ENCODE results near the gene TMEM53. TPM values are rescaled to one million over a fixed set of nuclear protein-coding genes. Genes with fewer than 3 reads are reported as not detected.

TMEM53 gene
- total RNA-seq, 1 experiment from 2014 or later, result 9.3 TPM

GRCh38 chr1:44620072-44620471 lies 54.2 kb downstream of the TMEM53 start:
- Histone ChIP-seq H3K4me3 (ENCODE audit: low read length) (no peak overlapping the region), H3K36me3 (ENCODE audit: low read depth, low read length) (no peaks in the 10 kb centered on the region), H3F3A (ENCODE audit: low read length, unreplicated experiment) (no peaks in the 10 kb centered on the region), H3K27ac (ENCODE audit: low read length) (no peak overlapping the region), H4K20me1 (ENCODE audit: low read length) (no peaks in the 10 kb centered on the region), H3K27me3 (ENCODE audit: low read length) (no peaks in the 10 kb centered on the region), H3K4me1 (ENCODE audit: insufficient read depth, low read length) (no peaks in the 10 kb centered on the region), H3K9ac (ENCODE audit: low read length) (no peak overlapping the region), H3K4me2 (ENCODE audit: low read length) (no peak overlapping the region), H2AFZ (ENCODE audit: low read length) (no peak overlapping the region), H3K9me3 (ENCODE audit: low read length) (no peaks in the 10 kb centered on the region), H3K9me2 (replicated peaks; ENCODE audit: low read length) (no peaks in the 10 kb centered on the region), H3K79me2 (ENCODE audit: low read length) (no peaks in the 10 kb centered on the region)
- CTCF ChIA-PET, result no interaction called here
- ATAC-seq (no peak), DNase-seq (no peak)
- intact Hi-C loops (cut with micrococcal nuclease), result no loop called here
- POLR2A ChIA-PET (ENCODE audit: unreplicated experiment), result no interaction called here
- no peak for TF ChIP-seq EZH2 (IDR thresholded peaks at IDR 0.05; ENCODE audit: low read length, unreplicated experiment)
- no TSS peak for BruUV-seq (replicated peaks)

- no peaks in the 10 kb centered on the region for H3K79me2 ChIP-seq (ENCODE audit: low read length)
- no peak for DNase-seq
- no TSS peak for BruUV-seq (replicated peaks)
- no peak overlapping the region for H3K4me3 ChIP-seq (ENCODE audit: low read length)
- H3K9me2 ChIP-seq (replicated peaks; ENCODE audit: low read length), result no peaks in the 10 kb centered on the region
- ATAC-seq, result no peak
- H3K4me1 ChIP-seq (ENCODE audit: insufficient read depth, low read length), result no peaks in the 10 kb centered on the region
- H3K9me3 ChIP-seq (ENCODE audit: low read length), result no peaks in the 10 kb centered on the region
- intact Hi-C loops (cut with micrococcal nuclease), result no loop called here
- ChIA-PET POLR2A (ENCODE audit: unreplicated experiment) (no interaction called here), CTCF (no interaction called here)
- no peak overlapping the region for H3K9ac ChIP-seq (ENCODE audit: low read length)
- no peak overlapping the region for H3K4me2 ChIP-seq (ENCODE audit: low read length)
- H2AFZ ChIP-seq (ENCODE audit: low read length), result no peak overlapping the region
- no peak for TF ChIP-seq EZH2 (IDR thresholded peaks at IDR 0.05; ENCODE audit: low read length, unreplicated experiment)
- TF ChIP-seq CTCF (conservative IDR thresholded peaks at IDR 0.05; ENCODE audit: low read depth, low read length), result no peak
- TF ChIP-seq EZH2phosphoT487 (IDR thresholded peaks at IDR 0.05; ENCODE audit: borderline replicate concordance, low read length), result no peak
- H3F3A ChIP-seq (ENCODE audit: low read length, unreplicated experiment), result no peaks in the 10 kb centered on the region
- no peaks in the 10 kb centered on the region for H3K36me3 ChIP-seq (ENCODE audit: low read depth, low read length)
- H3K27me3 ChIP-seq (ENCODE audit: low read length), result no peaks in the 10 kb centered on the region
- H3K27ac ChIP-seq (ENCODE audit: low read length), result no peak overlapping the region
- H4K20me1 ChIP-seq (ENCODE audit: low read length), result no peaks in the 10 kb centered on the region
These were observed 54.9 kb downstream of the TMEM53 start for GRCh38 chr1:44619261-44619900.

GRCh38 chr1:44617703-44618029 lies 56.6 kb downstream of the TMEM53 start:
- CTCF ChIA-PET, result interaction anchor here (0.6 kb wide), 1 partner anchor 265 kb away, joined by 3 read pairs; no protein-coding TSS in a partner anchor
- no peaks in the 10 kb centered on the region for H3K9me2 ChIP-seq (replicated peaks; ENCODE audit: low read length)

More at GRCh38 chr1:44617703-44618029, 56.6 kb downstream of the TMEM53 start:
- Histone ChIP-seq H3F3A (ENCODE audit: low read length, unreplicated experiment) (no peaks in the 10 kb centered on the region), H3K9me3 (ENCODE audit: low read length) (no peaks in the 10 kb centered on the region), H3K9ac (ENCODE audit: low read length) (no peak overlapping the region), H3K4me1 (ENCODE audit: insufficient read depth, low read length) (no peaks in the 10 kb centered on the region), H3K27me3 (ENCODE audit: low read length) (no peaks in the 10 kb centered on the region), H3K36me3 (ENCODE audit: low read depth, low read length) (no peaks in the 10 kb centered on the region), H2AFZ (ENCODE audit: low read length) (no peak overlapping the region), H4K20me1 (ENCODE audit: low read length) (no peaks in the 10 kb centered on the region), H3K4me3 (ENCODE audit: low read length) (no peak overlapping the region), H3K79me2 (ENCODE audit: low read length) (no peaks in the 10 kb centered on the region), H3K27ac (ENCODE audit: low read length) (no peak overlapping the region), H3K4me2 (ENCODE audit: low read length) (no peak overlapping the region)
- ATAC-seq (no peak), DNase-seq (no peak)
- POLR2A ChIA-PET (ENCODE audit: unreplicated experiment), result no interaction called here
- BruUV-seq (replicated peaks), result no TSS peak
- TF ChIP-seq EZH2phosphoT487 (IDR thresholded peaks at IDR 0.05; ENCODE audit: borderline replicate concordance, low read length), result no peak
- TF ChIP-seq EZH2 (IDR thresholded peaks at IDR 0.05; ENCODE audit: low read length, unreplicated experiment), result no peak
- no peak for TF ChIP-seq CTCF (conservative IDR thresholded peaks at IDR 0.05; ENCODE audit: low read depth, low read length)
- intact Hi-C loops (cut with micrococcal nuclease), result no loop called here
